ENCODE measurements around the gene TBC1D24. TPM values are rescaled to one million over a fixed set of nuclear protein-coding genes. Genes with fewer than 3 reads are reported as not detected.

Gene TBC1D24
- total and polyA plus RNA-seq, 2 experiments from 2014 or later, result 5.4 to 21.0 TPM

- TF ChIP-seq REST (IDR thresholded peaks at IDR 0.05; ENCODE audit: unreplicated experiment) (no peak), JUNB (IDR thresholded peaks at IDR 0.05; ENCODE audit: unreplicated experiment) (no peak), EZH2 (IDR thresholded peaks at IDR 0.05; ENCODE audit: low read depth, unreplicated experiment) (no peak), CREB1 (CRISPR knock-in tag; IDR thresholded peaks at IDR 0.05; ENCODE audit: low read depth) (no peak), NANOG (IDR thresholded peaks at IDR 0.05; ENCODE audit: borderline replicate concordance) (no peak), ZNF331 (CRISPR knock-in tag; IDR thresholded peaks at IDR 0.05; ENCODE audit: low read depth) (no peak)
- TF ChIP-seq, protein P1, sequence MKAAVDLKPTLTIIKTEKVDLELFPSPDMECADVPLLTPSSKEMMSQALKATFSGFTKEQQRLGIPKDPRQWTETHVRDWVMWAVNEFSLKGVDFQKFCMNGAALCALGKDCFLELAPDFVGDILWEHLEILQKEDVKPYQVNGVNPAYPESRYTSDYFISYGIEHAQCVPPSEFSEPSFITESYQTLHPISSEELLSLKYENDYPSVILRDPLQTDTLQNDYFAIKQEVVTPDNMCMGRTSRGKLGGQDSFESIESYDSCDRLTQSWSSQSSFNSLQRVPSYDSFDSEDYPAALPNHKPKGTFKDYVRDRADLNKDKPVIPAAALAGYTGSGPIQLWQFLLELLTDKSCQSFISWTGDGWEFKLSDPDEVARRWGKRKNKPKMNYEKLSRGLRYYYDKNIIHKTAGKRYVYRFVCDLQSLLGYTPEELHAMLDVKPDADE (IDR thresholded peaks at IDR 0.05), result no peak
- TF ChIP-seq, protein P2, sequence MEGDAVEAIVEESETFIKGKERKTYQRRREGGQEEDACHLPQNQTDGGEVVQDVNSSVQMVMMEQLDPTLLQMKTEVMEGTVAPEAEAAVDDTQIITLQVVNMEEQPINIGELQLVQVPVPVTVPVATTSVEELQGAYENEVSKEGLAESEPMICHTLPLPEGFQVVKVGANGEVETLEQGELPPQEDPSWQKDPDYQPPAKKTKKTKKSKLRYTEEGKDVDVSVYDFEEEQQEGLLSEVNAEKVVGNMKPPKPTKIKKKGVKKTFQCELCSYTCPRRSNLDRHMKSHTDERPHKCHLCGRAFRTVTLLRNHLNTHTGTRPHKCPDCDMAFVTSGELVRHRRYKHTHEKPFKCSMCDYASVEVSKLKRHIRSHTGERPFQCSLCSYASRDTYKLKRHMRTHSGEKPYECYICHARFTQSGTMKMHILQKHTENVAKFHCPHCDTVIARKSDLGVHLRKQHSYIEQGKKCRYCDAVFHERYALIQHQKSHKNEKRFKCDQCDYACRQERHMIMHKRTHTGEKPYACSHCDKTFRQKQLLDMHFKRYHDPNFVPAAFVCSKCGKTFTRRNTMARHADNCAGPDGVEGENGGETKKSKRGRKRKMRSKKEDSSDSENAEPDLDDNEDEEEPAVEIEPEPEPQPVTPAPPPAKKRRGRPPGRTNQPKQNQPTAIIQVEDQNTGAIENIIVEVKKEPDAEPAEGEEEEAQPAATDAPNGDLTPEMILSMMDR (conservative IDR thresholded peaks at IDR 0.05; ENCODE audit: low read depth in 2 of 2), result no peak
Observed at GRCh38 chr16:2452650-2453049, 22.3 kb upstream of the TBC1D24 start (continued).

GRCh38 chr16:2455081-2455845 is 19.7 kb upstream of the TBC1D24 start:
- Mint-ChIP-seq H3K4me1 (peaks cover 15% of the 10 kb centered on the region), H3K36me3 (ENCODE audit: low read depth) (peaks cover 56% of the 10 kb centered on the region), H3K9me3 (no peaks in the 10 kb centered on the region), H3K27ac (no peak overlapping the region), H3K27me3 (ENCODE audit: insufficient read depth, low read depth, poor library complexity) (peaks cover 25% of the 10 kb centered on the region), H3K4me3 (no peak overlapping the region)
- Histone ChIP-seq H3K4me1 (ENCODE audit: insufficient read depth) (peaks cover 5% of the 10 kb centered on the region; the same call in 1 of the 2 replicates), H3K79me2 (replicated peaks; ENCODE audit: insufficient read depth) (no peaks in the 10 kb centered on the region), H3K4me2 (no peak overlapping the region), H3K9me2 (ENCODE audit: insufficient read depth) (no peaks in the 10 kb centered on the region), H3F3A (replicated peaks; ENCODE audit: low read depth) (peaks cover 18% of the 10 kb centered on the region; the same call in 1 of the 2 replicates), H3K36me3 (ENCODE audit: insufficient read depth) (peaks cover 6% of the 10 kb centered on the region; the same call in 1 of the 2 replicates), H3K27me3 (ENCODE audit: insufficient read depth) (no peaks in the 10 kb centered on the region), H4K20me1 (replicated peaks; ENCODE audit: insufficient read depth) (peaks cover 10% of the 10 kb centered on the region; the same call in 1 of the 2 replicates), H3K27ac (ENCODE audit: low read depth) (no peak overlapping the region), H3K4me3 (no peak overlapping the region), H2AFZ (no peak overlapping the region)
- DNase-seq (ENCODE audit: low spot score) (no peak), ATAC-seq (no peak)
- TF ChIP-seq REST (IDR thresholded peaks at IDR 0.05; ENCODE audit: unreplicated experiment) (no peak), ZNF114 (CRISPR knock-in tag; IDR thresholded peaks at IDR 0.05) (no peak)
